ENCODE data around the gene LEAP2. TPM values are rescaled to one million over a fixed set of nuclear protein-coding genes. Genes with fewer than 3 reads are reported as not detected.
A peak's percentile ranks its signal among the peaks of the same experiment; 100 is the strongest.

The LEAP2 gene
- total RNA-seq, 1 donor from 2014 or later: 0.15 TPM

- peak; percentile 49 for DNase-seq (ENCODE audit: low read depth)
These were observed 4.5 kb downstream of the LEAP2 start for GRCh38 chr5:132877938-132878337.

GRCh38 chr5:132883261-132883834 lies 9.9 kb downstream of the LEAP2 start:
- DNase-seq (ENCODE audit: low read depth): peak; percentile 75

- DNase-seq (ENCODE audit: low read depth): no peak
These were observed 11.1 kb downstream of the LEAP2 start for GRCh38 chr5:132884548-132884947.

GRCh38 chr5:132886064-132886823 lies 12.8 kb downstream of the LEAP2 start:
- no peak for DNase-seq (ENCODE audit: low read depth)

- DNase-seq (ENCODE audit: low read depth): no peak
These were observed 13.8 kb downstream of the LEAP2 start for GRCh38 chr5:132887283-132887682.

- DNase-seq (ENCODE audit: low read depth): no peak
These were observed 16.0 kb downstream of the LEAP2 start for GRCh38 chr5:132889501-132889900.

GRCh38 chr5:132890817-132891216 lies 17.3 kb downstream of the LEAP2 start:
- no peak for DNase-seq (ENCODE audit: low read depth)

- no peak for DNase-seq (ENCODE audit: low read depth)
These were observed 22.3 kb downstream of the LEAP2 start for GRCh38 chr5:132895719-132896305.

GRCh38 chr5:132896685-132897084 lies 23.2 kb downstream of the LEAP2 start:
- DNase-seq (ENCODE audit: low read depth): no peak

GRCh38 chr5:132898094-132898493 lies 24.6 kb downstream of the LEAP2 start:
- no peak for DNase-seq (ENCODE audit: low read depth)

- no peak for DNase-seq (ENCODE audit: low read depth)
These were observed 27.6 kb downstream of the LEAP2 start for GRCh38 chr5:132901036-132901435.

GRCh38 chr5:132901730-132902129 lies 28.3 kb downstream of the LEAP2 start:
- no peak for DNase-seq (ENCODE audit: low read depth)

GRCh38 chr5:132905938-132906337 lies 32.5 kb downstream of the LEAP2 start:
- DNase-seq (ENCODE audit: low read depth): peak; percentile 28

GRCh38 chr5:132907161-132907560 lies 33.7 kb downstream of the LEAP2 start:
- no peak for DNase-seq (ENCODE audit: low read depth)

- DNase-seq (ENCODE audit: low read depth): no peak
These were observed 36.2 kb downstream of the LEAP2 start for GRCh38 chr5:132909702-132910101.

GRCh38 chr5:132915681-132916080 lies 42.2 kb downstream of the LEAP2 start:
- no peak for DNase-seq (ENCODE audit: low read depth)

- DNase-seq (ENCODE audit: low read depth): no peak
These were observed 42.6 kb downstream of the LEAP2 start for GRCh38 chr5:132916086-132916485.

Other genes with a start within 250 kb of the LEAP2 start
- gene IL13, start 215.5 kb upstream of the LEAP2 start, total RNA-seq: not detected in 2 replicates
- not detected in 2 replicates for gene IL4, start 199.7 kb upstream of the LEAP2 start, total RNA-seq
- 7.6 and 21.5 TPM in 2 replicates for gene KIF3A, start 136.1 kb upstream of the LEAP2 start, total RNA-seq
- 1.1 and 2.3 TPM in 2 replicates for gene CCNI2, start 126.2 kb upstream of the LEAP2 start, total RNA-seq
- gene SEPTIN8, start 96.4 kb upstream of the LEAP2 start, total RNA-seq: 76.9 and 116 TPM in 2 replicates
- gene SOWAHA, start 60.4 kb upstream of the LEAP2 start, total RNA-seq: 0.45 TPM in 1 of 2 replicates, not detected in the other
- gene SHROOM1, start 43.0 kb upstream of the LEAP2 start, total RNA-seq: 3.3 and 4.5 TPM in 2 replicates
- 0.15 and 0.17 TPM in 2 replicates for gene GDF9, start 7.2 kb upstream of the LEAP2 start, total RNA-seq
- gene UQCRQ, start 7.0 kb upstream of the LEAP2 start, total RNA-seq: 60.6 and 117 TPM in 2 replicates
- 48.6 and 95.0 TPM in 2 replicates for gene AFF4, start 90.0 kb downstream of the LEAP2 start, total RNA-seq
- 13.3 and 19.8 TPM in 2 replicates for gene ZCCHC10, start 152.9 kb downstream of the LEAP2 start, total RNA-seq
- gene HSPA4, start 178.3 kb downstream of the LEAP2 start, total RNA-seq: 213 and 240 TPM in 2 replicates